ENCODE measurements around the gene PHF20.

GRCh38 chr20:35821807-35822242 lies 50.0 kb downstream of the PHF20 start:
- no peak for TF ChIP-seq CTCF (IDR thresholded peaks at IDR 0.05)
- no peak for TF ChIP-seq POLR2A (IDR thresholded peaks at IDR 0.05)
